ENCODE data around the gene AGPS. TPM values are rescaled to one million over a fixed set of nuclear protein-coding genes. Genes with fewer than 3 reads are reported as not detected.
"Not testable (repeated sequence)": the region's sequence is repeated elsewhere in the genome, so short reads cannot be mapped to it uniquely, and the experiment has no call there.

The AGPS gene
- total RNA-seq, 4 donors from 2014 or later, result 21.4 to 50.9 (median 34.3) TPM

DNA sequence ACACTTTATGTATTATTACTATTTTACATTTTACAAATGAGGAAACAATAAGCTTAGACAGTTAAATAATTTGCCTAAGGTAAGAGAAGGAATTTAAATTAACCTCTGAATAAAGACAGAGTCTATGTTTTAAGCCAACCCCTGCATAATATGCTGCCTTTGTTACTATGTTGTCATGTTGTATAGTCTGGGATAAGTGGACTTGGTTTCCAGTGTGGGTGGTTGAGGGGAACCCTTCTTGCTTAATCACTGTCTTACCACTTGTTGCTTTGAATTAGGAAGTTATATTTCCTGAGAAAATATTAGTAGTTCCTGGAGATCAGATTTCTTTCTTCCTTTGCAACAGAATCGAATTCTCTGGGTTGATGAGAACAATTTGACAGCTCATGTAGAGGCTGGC lies 52.6 kb downstream of the AGPS start:
- H3K27ac ChIP-seq, result no peak overlapping the region
- WGBS, 2 donors (ENCODE audit: low coverage in 1 of 2), result 63 to 75% methylated on average over 1 of the region's 1 CpG
- no peak for TF ChIP-seq POLR2A (IDR thresholded peaks at IDR 0.05)
- TF ChIP-seq, protein P1, sequence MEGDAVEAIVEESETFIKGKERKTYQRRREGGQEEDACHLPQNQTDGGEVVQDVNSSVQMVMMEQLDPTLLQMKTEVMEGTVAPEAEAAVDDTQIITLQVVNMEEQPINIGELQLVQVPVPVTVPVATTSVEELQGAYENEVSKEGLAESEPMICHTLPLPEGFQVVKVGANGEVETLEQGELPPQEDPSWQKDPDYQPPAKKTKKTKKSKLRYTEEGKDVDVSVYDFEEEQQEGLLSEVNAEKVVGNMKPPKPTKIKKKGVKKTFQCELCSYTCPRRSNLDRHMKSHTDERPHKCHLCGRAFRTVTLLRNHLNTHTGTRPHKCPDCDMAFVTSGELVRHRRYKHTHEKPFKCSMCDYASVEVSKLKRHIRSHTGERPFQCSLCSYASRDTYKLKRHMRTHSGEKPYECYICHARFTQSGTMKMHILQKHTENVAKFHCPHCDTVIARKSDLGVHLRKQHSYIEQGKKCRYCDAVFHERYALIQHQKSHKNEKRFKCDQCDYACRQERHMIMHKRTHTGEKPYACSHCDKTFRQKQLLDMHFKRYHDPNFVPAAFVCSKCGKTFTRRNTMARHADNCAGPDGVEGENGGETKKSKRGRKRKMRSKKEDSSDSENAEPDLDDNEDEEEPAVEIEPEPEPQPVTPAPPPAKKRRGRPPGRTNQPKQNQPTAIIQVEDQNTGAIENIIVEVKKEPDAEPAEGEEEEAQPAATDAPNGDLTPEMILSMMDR (IDR thresholded peaks at IDR 0.05), result no peak
- no peak for TF ChIP-seq POLR2AphosphoS5 (IDR thresholded peaks at IDR 0.05)
- no peak for TF ChIP-seq EP300 (IDR thresholded peaks at IDR 0.05)
- H3K4me3 ChIP-seq, result no peak overlapping the region
- H3K9me3 ChIP-seq, result no peaks in the 10 kb centered on the region
- peaks cover 0 to 53% of the 10 kb centered on the region in 2 donors for H3K36me3 ChIP-seq
- H3K27me3 ChIP-seq, result no peaks in the 10 kb centered on the region
- H3K4me1 ChIP-seq, result no peaks in the 10 kb centered on the region
- ATAC-seq, result no peak

DNA sequence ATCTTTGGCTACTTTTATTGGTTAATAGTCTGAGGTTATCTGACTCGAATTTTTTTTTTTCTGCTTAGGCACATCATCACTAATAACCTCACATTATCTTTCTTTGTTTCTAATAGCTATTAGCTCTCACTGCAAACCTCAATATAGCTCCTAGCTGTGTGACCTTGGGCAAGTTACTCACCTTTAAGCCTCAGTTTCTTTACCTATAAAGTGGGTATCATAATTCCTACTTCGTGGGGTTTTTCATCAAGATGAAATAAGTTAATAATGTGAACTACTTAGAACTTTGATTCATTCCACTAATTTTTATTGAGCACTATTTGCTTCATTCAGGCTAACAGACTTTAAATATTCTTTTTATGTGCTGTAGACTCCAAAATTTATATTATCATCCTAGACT lies 55.5 kb downstream of the AGPS start:
- H3K4me1 ChIP-seq, result no peaks in the 10 kb centered on the region
- H3K9me3 ChIP-seq, result no peaks in the 10 kb centered on the region
- peaks cover 0 to 44% of the 10 kb centered on the region in 2 donors for H3K36me3 ChIP-seq
- H3K4me3 ChIP-seq, result no peak overlapping the region
- H3K27me3 ChIP-seq, result no peaks in the 10 kb centered on the region
- ATAC-seq, result no peak
- TF ChIP-seq POLR2A (IDR thresholded peaks at IDR 0.05) (no peak), POLR2AphosphoS5 (IDR thresholded peaks at IDR 0.05) (no peak), EP300 (IDR thresholded peaks at IDR 0.05) (no peak)
- TF ChIP-seq, protein P1 (IDR thresholded peaks at IDR 0.05), result no peak
- 90 to 93% methylated on average over 2 of the region's 2 CpGs for WGBS, 2 donors (ENCODE audit: low coverage in 1 of 2)
- H3K27ac ChIP-seq, result no peak overlapping the region

DNA sequence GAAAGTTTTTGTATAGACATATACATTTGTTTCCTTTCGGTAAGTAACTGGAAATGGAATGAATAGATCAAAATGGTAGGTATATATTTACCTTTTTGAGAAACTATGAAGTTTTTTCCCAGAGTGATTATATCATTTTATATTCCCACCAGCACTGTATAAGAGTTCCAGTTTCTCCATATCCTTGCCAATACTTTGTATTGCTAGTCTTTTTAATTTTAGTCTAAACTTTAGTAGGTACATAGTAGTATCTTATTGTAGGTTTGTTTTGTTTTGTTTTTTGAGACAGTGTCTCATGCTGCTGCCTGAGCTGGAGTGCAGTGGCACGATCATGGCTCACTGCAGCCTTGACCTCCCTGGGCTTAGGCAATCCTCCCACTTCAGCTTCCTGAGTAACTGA lies 56.6 kb downstream of the AGPS start:
- Histone ChIP-seq H3K9me3 (no peaks in the 10 kb centered on the region), H3K36me3 (peaks cover 0 to 45% of the 10 kb centered on the region in 2 donors), H3K27ac (no peak overlapping the region), H3K4me3 (no peak overlapping the region), H3K4me1 (no peaks in the 10 kb centered on the region), H3K27me3 (no peaks in the 10 kb centered on the region)
- 92 to 100% methylated on average over 1 to 2 of the region's 2 CpGs for WGBS, 2 donors (ENCODE audit: low coverage in 1 of 2)
- no peak for TF ChIP-seq EP300 (IDR thresholded peaks at IDR 0.05)
- TF ChIP-seq POLR2A (IDR thresholded peaks at IDR 0.05), result no peak
- TF ChIP-seq, protein P1 (IDR thresholded peaks at IDR 0.05), result no peak
- TF ChIP-seq POLR2AphosphoS5 (IDR thresholded peaks at IDR 0.05), result no peak
- ATAC-seq, result no peak

DNA sequence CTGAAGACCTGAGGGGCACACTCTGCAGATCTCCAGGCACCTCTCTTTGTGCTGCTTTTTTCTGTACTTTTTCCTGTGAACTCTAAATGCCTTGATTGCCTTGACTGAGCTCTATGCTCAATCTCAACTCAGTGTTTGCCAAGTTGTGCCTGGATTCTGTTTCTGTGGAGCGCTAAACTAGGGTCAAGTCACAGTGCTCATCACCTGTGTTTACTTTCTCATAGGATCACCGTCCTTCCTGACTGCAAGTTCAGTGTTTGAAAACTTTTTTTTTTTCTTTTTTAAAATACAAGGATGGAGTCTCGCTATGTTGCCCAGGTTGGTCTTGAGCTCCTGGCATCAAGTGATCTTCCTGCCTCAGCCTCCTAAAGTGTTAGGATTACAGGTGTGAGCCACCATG lies 62.6 kb downstream of the AGPS start:
- Histone ChIP-seq H3K27ac (no peak overlapping the region), H3K27me3 (no peaks in the 10 kb centered on the region), H3K4me3 (no peak overlapping the region), H3K9me3 (no peaks in the 10 kb centered on the region), H3K36me3 (peaks cover 0 to 29% of the 10 kb centered on the region in 2 donors), H3K4me1 (no peaks in the 10 kb centered on the region)
- TF ChIP-seq, protein P1 (IDR thresholded peaks at IDR 0.05), result no peak
- TF ChIP-seq EP300 (IDR thresholded peaks at IDR 0.05) (no peak), POLR2AphosphoS5 (IDR thresholded peaks at IDR 0.05) (no peak), POLR2A (IDR thresholded peaks at IDR 0.05) (no peak)
- 60 to 89% methylated on average over 1 to 3 of the region's 3 CpGs for WGBS, 2 donors (ENCODE audit: low coverage in 1 of 2)
- ATAC-seq, result no peak

DNA sequence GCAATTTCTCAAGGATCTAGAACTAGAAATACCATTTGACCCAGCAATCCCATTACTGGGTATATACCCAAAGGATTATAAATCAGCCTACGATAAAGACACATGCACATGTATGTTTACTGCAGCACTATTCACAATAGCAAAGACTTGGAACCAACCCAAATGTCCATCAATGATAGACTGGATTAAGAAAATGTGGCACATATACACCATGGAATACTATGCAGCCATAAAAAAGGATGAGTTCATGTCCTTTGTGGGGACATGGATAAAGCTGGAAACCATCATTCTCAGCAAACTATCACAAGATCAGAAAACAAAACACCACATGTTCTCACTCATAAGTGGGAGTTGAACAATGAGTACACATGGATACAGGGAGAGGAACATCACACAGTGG lies 67.2 kb downstream of the AGPS start:
- not testable (repeated sequence) for ATAC-seq, H3K9me3 ChIP-seq, H3K4me1 ChIP-seq, H3K4me3 ChIP-seq, H3K27ac ChIP-seq, H3K27me3 ChIP-seq
- H3K36me3 ChIP-seq, result peaks cover 0 to 38% of the 10 kb centered on the region in 2 donors
- 83 to 100% methylated on average over 1 of the region's 1 CpG for WGBS, 2 donors (ENCODE audit: low coverage in 1 of 2)

Data from gastroesophageal sphincter (tissue), 4 donors.